ENCODE data around the gene DBF4B. TPM values are rescaled to one million over a fixed set of nuclear protein-coding genes. Genes with fewer than 3 reads are reported as not detected.
"Not testable (repeated sequence)": the region's sequence is repeated elsewhere in the genome, so short reads cannot be mapped to it uniquely, and the experiment has no call there.

DBF4B gene
- total and polyA plus RNA-seq, 7 donors: 0.60 to 7.8 (median 4.6) TPM

DNA sequence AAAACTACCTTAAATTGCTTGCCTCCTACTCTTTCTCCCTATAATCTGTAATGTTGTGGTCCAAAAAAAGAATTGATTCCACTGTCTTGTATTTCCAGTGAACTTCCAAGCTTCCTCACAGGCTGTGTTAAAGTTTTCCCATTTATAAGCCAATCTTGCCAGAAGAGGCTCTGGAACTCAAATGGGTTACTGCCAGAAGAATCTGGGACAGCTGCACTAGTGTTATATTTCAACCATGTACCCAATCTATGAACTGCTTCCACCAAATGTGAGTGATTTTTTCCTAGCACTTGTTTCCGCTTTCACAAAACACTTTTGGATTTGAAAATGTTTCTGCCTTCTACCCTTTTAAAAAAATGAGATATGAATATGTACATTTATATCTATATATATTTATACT is 20.7 kb upstream of the DBF4B start:
- Histone ChIP-seq H3K36me3 (peaks cover 0 to 27% (median 5%) of the 10 kb centered on the region in 4 donors), H3K4me3 (no peak overlapping the region), H3K27ac (no peak overlapping the region), H3K9me3 (no peaks in the 10 kb centered on the region), H3K4me1 (peaks cover 0 to 21% (median 17%) of the 10 kb centered on the region in 4 donors), H3K27me3 (no peaks in the 10 kb centered on the region)
- intact Hi-C loops (cut with DNase I): no loop called here
- TF ChIP-seq EP300 (IDR thresholded peaks at IDR 0.05) (no peak), POLR2AphosphoS5 (IDR thresholded peaks at IDR 0.05) (no peak), POLR2A (IDR thresholded peaks at IDR 0.05) (no peak)
- TF ChIP-seq, protein P1, sequence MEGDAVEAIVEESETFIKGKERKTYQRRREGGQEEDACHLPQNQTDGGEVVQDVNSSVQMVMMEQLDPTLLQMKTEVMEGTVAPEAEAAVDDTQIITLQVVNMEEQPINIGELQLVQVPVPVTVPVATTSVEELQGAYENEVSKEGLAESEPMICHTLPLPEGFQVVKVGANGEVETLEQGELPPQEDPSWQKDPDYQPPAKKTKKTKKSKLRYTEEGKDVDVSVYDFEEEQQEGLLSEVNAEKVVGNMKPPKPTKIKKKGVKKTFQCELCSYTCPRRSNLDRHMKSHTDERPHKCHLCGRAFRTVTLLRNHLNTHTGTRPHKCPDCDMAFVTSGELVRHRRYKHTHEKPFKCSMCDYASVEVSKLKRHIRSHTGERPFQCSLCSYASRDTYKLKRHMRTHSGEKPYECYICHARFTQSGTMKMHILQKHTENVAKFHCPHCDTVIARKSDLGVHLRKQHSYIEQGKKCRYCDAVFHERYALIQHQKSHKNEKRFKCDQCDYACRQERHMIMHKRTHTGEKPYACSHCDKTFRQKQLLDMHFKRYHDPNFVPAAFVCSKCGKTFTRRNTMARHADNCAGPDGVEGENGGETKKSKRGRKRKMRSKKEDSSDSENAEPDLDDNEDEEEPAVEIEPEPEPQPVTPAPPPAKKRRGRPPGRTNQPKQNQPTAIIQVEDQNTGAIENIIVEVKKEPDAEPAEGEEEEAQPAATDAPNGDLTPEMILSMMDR (IDR thresholded peaks at IDR 0.05): no peak
- DNase-seq: no peak
- 89 to 92% methylated on average over 1 of the region's 1 CpG for WGBS, 2 donors

DNA sequence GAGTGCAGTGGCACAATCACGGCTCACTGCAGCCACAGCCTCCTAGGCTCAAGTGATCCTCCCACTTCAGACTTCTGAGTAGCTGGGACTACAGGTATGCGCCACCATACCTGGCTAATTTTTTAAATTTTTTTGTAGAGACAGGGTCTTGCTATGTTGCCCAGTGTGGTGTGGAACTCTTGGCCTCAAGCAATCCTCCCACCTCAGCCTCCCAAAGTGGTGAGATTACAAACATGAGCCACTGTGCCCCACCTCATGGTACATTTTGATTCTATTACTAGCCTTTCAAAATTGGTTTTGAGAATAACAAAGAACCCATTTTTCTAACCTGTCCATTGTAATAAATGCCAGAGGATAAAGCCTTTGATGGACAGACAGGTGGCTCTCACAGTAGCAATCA is 20.3 kb upstream of the DBF4B start:
- WGBS, 2 donors: 92 to 94% methylated on average over 2 of the region's 2 CpGs
- peaks cover 0 to 21% (median 17%) of the 10 kb centered on the region in 4 donors for H3K4me1 ChIP-seq
- no peaks in the 10 kb centered on the region for H3K27me3 ChIP-seq
- DNase-seq: no peak
- intact Hi-C loops (cut with DNase I): no loop called here
- no peaks in the 10 kb centered on the region for H3K9me3 ChIP-seq
- H3K27ac ChIP-seq: peak overlapping the region in 2 of 4 donors; percentile 85 to 87
- TF ChIP-seq EP300 (IDR thresholded peaks at IDR 0.05): no peak
- peaks cover 0 to 23% (median 2%) of the 10 kb centered on the region in 4 donors for H3K36me3 ChIP-seq
- no peak overlapping the region for H3K4me3 ChIP-seq

DNA sequence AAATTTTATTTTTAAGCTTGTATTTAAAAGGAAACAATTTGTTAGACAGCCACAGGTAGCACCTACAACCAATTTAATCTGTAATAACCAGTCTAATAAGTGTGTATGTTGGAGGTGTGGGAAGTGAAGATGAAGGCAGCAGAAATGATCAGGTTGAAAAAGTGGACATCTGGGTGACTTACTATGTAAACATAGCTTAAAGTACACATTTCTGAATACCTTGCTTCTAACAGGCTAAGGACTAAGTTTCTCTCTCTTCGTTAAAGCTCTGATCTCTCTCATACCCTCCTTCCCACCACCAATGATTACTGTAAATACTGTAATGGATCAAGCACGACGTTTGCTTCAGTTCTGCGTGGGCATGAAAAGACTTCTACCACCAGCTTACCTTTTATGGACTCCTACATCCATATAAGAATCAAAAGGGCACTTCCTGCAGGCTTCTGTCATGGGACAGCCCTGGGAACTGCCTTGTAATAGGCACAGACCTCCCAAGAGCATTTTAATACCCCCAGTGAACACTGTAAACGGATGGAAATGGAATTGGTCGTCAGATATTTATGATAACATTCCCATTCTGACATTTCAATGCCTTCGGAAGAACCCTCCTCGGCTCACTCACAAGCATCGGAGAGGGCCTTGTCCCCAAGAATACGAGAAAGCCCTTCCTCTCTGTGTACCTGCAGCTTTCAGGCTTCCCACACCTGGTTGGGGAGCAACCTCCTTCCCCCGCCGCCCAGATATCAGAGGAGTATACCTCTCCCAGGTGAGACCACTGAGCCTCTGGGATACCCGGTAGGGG is 19.6 kb upstream of the DBF4B start:
- TF ChIP-seq EP300 (IDR thresholded peaks at IDR 0.05): no peak
- TF ChIP-seq, protein P1 (IDR thresholded peaks at IDR 0.05): no peak
- no peak for TF ChIP-seq POLR2AphosphoS5 (IDR thresholded peaks at IDR 0.05)
- TF ChIP-seq POLR2A (IDR thresholded peaks at IDR 0.05): no peak
- 1 to 3% methylated on average over 13 of the region's 13 CpGs for WGBS, 2 donors
- Histone ChIP-seq H3K4me1 (peaks cover 0 to 21% (median 17%) of the 10 kb centered on the region in 4 donors), H3K9me3 (no peaks in the 10 kb centered on the region), H3K27me3 (no peaks in the 10 kb centered on the region), H3K27ac (peak overlapping the region; percentile 76 to 87 (median 82)), H3K36me3 (peaks cover 0 to 16% (median 0%) of the 10 kb centered on the region in 4 donors), H3K4me3 (peak overlapping the region; percentile 64 to 68 (median 66))
- intact Hi-C loops (cut with DNase I): no loop called here
- DNase-seq: no peak

DNA sequence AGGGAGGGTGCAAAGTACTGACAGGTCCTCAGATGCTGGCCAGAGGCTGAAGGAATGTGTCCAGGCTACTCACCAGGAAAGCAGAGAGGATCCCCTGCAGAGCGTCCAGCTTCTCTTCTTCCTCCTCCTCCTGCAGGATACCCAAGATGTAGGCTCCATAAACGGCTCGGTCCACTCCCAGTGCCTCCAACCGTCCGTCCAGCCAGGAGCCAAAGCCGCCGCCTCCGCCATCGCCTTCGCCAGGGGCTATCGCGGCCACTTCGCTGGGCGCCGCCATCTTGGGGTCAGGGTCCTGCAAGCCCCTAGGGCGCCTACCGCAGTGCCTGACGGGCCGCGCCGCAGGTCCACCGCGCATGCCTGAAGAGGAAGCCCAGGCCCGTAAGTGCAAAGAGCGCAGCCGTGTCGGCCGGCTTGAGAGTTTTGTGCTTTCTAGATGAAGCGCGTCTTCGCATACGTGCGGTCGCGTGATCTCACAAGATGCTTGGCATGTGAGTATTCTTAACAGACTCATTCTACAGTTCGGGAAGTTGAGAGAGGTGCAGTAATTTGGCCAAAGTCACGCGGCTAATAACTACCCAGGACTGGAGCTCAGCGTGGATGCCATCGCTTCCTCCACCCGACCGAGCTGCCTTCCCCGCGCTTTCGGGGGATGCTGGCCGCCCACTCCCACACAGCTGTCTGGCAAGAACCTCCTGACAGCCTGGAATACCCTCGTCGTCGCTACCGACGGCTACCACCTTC is 18.8 kb upstream of the DBF4B start, which contains the start of gene CCDC43:
Gene CCDC43 (minus strand): TSS at position 300 of the 741 bp plus-strand sequence. CDS start 23 bp downstream, at position 277.
- Histone ChIP-seq H3K36me3 (peaks cover 0 to 8% (median 0%) of the 10 kb centered on the region in 4 donors), H3K4me1 (peaks cover 0 to 21% (median 17%) of the 10 kb centered on the region in 4 donors), H3K27me3 (no peaks in the 10 kb centered on the region), H3K9me3 (no peaks in the 10 kb centered on the region), H3K4me3 (peak within 1 kb of the TSS; percentile 64 to 68 (median 66)), H3K27ac (peak within 1 kb of the TSS; percentile 76 to 87 (median 82))
- WGBS, 2 donors: 0 to 1% methylated on average over 51 of the region's 51 CpGs
- TF ChIP-seq POLR2A (IDR thresholded peaks at IDR 0.05) (peak; percentile 42 to 43), EP300 (IDR thresholded peaks at IDR 0.05) (peak in 1 of 4 donors; percentile 46), POLR2AphosphoS5 (IDR thresholded peaks at IDR 0.05) (peak; percentile 65 to 84 (median 78))
- TF ChIP-seq, protein P1 (IDR thresholded peaks at IDR 0.05): no peak
- intact Hi-C loops (cut with DNase I): no loop called here
- DNase-seq: peak; percentile 93

DNA sequence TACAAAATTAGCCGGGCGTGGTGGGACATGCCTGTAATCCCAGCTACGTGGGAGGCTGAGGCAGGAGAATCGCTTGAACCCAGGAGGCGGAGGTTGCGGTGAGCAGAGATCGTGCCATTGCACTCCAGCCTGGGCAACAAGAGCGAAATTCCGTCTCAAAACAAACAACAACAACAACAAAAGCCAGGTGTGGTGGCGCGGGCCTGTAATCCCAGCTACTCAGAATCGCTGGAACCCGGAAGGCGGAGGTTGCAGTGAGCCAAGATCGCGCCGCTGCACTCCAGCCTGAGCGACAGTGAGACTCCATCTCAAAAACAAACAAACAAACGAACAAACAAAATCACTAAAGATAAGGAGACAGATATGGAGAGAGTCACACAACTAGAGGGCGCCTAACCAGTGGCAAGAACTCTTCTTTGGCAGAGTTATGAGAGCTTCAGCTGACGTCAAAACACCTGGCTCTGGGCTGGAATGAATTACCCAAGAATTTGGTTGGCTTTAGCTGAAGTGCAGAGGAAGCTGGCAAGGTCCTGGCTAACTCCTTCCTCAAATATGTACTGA is 17.6 kb upstream of the DBF4B start:
- H3K27me3 ChIP-seq; H3K4me3 ChIP-seq; intact Hi-C loops (cut with DNase I); H3K36me3 ChIP-seq; DNase-seq; H3K9me3 ChIP-seq: not testable (repeated sequence)
- 82 to 88% methylated on average over 21 of the region's 21 CpGs for WGBS, 2 donors
- Histone ChIP-seq H3K27ac (peak overlapping the region; percentile 76 to 87 (median 82)), H3K4me1 (peaks cover 0 to 21% (median 17%) of the 10 kb centered on the region in 4 donors)

Data from sigmoid colon (tissue), 7 donors.